Activated CD8-positive, alpha-beta memory T cell treated with anti-CD3 and anti-CD28 coated beads, Interleukin-2, amount 50 U/mL, for 24 hours (primary cell): Measurements from ENCODE around the gene EMP2.
"Not testable (repeated sequence)": the region's sequence is repeated elsewhere in the genome, so short reads cannot be mapped to it uniquely, and the experiment has no call there.

ENCODE experiments used
- DNase-seq: peaks from one replicate; pipeline ENCODE4 v3.0.0-alpha.2; 2020; ENCODE audit errors: extremely low read depth

EMP2 gene

DNA sequence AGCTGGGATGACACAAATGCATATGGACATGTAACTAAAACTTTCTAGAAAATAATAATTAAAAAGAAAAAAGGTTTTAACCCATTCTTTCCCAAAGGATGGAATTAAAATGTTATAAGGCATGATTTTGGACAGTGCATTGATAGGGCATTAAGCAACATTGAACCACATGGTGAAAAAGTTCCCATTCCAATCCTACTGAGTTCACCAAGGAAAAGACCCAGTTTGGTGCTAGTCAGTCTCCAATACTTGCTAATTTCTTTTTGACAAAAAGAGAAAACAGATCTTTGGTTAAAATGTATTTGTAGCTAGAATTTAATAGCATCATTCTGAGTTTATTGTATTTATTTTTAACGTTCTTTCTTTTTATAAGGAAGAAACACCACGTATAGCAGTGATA, 28.1 kb downstream of the EMP2 start:
- DNase-seq = no peak

DNA sequence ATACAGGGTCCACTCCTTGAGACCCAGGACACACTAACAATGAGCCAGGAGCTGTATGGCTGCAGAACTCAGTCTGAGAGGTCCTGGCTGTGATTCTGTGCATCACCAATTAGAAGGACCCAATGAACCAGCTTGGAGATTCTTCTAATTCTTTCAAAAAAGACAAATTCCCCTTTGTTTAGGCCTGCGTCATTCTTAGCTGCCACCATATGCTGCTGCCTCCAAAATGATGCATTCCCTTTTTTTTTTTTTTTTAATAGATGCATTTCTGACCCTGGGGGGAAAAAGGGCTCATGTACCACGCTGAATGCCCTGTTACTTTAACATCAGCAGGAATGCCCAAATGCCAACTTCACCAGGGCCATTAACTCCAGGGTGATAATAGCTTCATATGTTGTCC, 28.5 kb downstream of the EMP2 start:
- no peak for DNase-seq

DNA sequence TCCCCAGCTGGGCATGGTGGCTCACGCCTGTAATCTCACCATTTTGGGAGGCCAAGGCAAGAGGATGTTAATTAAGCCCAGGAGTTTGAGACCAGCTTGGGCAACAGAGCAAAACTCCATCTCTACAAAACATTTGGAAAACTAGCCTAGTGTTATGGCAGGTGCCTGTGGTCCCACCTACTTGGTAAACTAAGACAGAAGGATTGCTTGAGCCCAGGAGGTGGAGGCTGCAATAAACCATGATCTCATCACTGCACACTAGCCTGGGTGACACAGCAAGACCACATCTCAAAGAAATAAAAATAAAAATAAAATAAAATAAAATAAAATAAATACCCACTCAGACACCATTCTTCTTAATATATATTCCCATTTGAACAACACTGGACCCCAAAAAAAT, 32.0 kb downstream of the EMP2 start:
- DNase-seq = no peak

DNA sequence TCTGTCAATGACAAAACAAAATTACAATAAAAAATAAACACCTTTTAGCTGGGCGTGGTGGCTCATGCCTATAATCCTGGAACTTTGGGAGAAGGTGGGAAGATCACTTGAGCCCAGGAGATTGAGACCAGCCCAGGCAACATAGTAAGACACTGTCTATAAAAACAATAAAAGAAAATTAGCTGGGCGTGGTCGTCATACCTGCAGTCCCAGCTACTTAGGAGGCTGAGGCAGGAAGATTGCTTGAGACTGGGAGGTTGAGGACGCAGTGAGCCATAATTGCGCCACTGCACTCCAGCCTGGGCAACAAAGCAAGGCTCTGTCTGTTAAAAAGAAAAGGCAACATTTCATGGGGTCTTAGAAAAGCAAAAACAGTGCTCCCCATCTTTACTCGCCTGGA, 32.7 kb downstream of the EMP2 start:
- no peak for DNase-seq

DNA sequence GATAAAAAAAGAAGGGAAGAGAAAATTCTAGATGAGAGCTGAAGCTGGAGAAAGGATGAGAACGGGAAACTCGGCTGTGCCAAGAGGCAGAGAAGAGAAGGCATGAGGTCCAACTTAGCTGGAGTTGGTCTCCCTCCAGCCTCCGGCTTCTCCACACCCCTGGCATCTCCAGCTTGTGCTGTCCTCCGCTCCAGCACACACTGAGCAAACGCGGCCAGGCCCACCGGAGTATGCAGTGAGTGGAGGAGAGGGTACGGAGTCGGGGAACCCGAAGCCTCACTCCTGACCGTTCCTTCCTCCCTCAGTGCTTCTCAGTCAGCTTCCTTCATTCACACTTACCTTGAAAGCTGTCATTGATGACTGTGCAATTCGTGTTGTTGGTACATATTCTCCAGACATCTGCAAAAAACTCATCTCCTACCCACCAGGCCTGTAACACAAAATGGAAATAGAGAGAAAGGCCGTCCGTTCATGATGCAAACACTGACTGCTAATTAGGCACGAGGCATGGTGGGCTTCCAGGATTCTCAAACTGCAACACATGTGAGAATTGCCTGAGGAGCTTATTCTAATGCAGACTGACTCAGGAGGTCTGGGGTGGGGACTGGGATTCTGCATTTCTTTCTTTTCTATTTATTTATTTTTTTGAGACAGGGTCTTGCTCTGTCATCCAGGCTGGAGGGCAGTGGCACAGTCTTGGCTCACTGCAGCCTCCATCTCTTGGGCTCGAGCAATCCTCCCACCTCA, 37.0 kb downstream of the EMP2 start:
- DNase-seq = no peak

DNA sequence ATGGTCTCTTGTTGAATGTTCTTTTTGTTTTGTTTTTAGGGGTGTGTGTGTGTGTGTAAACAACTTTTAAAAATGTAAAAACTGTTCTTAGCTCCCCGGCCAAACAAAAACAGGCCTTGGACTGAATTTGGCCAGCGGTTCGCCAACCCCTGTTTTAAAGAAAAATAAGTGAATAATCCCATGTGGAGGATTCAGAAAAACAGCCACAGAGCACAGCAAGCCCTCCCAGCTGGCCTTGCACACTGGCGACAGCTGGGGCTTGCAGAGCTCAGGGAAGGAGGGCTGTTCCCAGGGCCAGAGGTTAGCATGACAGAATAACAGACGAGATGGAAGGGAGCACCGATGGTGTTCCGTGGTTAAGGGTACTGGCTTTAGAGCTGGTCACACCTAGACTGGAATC, 39.0 kb downstream of the EMP2 start:
- DNase-seq = no peak

DNA sequence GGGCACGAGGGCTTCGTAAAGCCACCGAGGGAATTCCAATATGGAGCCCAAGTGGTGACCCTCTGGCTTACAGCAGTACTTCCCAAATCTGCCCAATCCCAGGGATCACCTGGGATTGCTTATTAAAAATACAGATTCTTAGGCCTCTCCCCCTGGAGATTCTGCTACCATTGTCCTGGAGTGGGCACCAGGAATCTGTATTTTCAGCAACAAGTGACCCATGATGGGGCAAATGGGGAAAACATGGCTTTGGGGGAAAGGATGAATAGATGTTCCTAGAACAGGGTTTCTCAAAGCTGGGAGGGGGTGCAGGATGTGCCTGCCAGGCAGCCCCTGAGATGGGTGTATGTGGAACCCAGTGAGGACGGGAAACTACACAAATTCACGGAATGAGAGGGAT, 40.6 kb downstream of the EMP2 start:
- no peak for DNase-seq

DNA sequence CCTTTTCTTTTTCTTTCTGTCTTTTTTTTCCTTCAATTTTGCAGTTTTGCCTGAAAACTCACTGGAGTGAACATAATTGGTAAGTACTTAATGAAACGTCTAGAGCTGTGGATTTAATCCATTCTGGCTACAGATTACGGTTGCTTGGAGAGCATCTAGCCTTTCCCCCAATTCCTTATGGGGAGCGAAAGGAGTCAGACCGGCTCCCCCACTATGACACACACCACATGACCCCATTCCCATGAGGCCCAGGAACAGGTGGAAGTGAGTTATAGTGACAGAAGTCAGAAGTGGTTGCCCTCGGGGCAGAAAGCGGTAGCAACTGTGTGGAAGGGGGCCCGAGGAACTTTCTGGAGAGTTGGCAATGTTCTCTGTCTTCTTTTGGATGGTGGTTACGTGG, 41.2 kb downstream of the EMP2 start:
- DNase-seq = no peak

DNA sequence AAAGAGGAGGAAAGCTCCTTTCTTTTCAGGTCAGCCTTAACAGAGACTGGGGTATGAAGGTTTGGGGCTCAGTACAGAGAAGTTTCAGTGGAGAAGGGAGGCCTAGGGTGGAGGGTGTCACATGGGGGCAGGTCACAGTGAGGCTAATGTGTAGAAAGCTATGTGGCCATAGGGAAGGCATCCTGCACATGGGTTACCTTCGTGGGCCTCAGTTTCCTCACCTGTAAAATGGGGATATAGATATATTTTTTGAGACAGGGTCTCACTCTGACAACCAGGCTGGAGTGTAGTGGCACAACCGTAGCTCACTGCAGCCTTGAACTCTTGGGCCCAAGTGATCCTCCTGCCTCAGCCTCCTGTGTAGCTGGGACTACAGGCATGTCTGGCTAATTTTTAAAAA, 41.8 kb downstream of the EMP2 start:
- DNase-seq = no peak

DNA sequence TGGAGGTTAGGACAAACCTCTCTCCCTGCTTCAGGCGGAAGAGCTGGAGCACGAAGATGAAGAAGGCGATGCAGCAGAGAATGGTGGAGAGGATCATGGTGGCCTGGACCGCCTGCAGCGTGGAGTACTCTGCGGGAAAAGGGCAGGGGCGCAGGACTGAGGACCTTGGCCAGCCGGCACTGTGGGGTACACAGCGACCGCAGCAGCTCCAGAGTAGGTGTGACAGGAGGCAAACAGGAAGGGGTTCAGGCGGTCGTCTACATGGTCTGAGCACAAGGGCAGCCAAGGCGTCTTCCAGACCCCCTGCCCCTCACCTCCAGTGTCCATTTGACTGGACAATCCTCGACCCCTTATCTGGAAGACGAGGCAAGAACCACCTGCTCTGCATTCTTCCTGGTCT, 42.5 kb downstream of the EMP2 start:
- DNase-seq = no peak

DNA sequence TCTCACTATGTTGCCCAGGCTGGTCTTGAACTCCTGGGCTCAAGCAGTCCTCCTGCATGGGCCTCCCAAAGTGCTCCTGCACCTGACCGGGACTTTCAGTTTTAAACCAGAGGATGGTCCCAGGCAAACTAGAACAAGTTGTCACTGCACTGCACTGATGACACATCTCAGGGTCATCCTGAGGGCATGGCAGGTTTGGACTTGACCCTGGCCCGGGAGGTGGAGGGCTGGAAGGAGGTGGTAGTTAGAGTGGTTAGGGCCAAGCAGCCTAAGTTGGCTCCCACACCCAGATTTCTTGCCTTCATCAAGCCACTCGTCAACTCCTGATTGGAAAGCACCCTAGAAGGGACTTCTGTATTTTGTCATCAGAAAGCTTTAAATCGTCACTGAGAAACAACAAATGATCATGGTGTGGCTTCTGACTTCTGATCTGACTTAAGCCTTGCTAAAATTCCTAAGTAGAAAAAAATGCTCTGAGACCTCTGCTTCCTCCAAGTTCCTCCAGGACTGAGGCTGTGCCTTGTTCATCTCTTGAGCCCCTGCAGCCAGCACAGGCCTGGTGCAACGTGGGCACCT, 43.5 kb downstream of the EMP2 start:
- DNase-seq = no peak

DNA sequence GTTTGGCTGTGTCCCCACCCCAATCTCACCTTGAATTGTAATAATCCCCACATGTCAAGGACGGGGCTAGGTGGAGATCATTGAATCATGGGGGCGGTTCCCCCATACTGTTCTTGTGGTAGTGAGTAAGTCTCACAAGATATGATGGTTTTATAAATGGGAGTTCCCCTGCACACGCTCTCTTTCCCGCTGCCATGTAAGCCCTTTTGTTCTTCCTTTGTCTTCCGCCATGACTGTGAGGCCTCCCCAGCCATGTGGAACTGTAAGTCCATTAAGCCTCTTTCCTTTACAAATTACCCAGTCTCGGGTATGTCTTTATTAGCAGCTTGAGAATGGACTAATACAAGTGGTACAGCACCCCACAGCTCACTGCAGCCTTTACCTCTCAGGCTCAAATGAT, 44.1 kb downstream of the EMP2 start:
- DNase-seq = not testable (repeated sequence)

DNA sequence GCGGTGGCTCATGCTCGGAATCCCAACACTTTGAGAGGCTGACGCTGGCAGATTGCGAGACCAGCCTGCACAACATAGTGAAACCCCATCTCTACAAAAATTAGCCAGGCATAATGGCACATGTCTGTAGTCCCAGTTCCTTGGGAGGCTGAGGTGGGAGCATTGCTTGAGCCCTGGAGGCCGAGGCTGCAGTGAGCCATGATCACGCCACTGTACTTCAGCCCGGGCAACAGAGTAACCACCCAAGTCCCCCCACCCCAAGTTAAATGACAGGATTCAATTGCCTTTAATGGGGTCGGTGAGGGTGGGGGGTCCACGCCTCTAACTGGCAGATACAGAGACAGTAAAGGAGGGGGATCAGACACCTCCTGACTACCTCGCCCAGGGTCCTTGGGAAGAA, 44.9 kb downstream of the EMP2 start:
- no peak for DNase-seq

DNA sequence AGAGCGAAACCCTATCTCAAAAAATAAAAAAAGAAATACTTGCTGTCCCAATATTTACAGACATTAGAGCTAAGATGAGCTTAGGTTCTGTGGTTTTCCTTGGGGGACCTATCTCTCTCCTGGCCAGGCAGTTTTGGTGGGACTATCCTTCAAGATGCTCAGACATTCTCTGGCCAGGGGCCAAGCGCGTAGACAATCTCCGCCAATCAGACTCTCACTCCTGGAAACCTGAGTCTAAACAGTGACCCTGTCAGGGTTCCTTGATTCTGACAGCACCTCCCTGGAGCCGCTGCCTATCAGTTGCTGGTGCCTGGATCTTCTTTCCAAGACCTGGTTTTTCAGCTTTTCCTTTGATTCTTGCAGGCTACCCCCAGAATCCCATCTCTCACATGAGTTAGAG, 45.6 kb downstream of the EMP2 start:
- DNase-seq = no peak

DNA sequence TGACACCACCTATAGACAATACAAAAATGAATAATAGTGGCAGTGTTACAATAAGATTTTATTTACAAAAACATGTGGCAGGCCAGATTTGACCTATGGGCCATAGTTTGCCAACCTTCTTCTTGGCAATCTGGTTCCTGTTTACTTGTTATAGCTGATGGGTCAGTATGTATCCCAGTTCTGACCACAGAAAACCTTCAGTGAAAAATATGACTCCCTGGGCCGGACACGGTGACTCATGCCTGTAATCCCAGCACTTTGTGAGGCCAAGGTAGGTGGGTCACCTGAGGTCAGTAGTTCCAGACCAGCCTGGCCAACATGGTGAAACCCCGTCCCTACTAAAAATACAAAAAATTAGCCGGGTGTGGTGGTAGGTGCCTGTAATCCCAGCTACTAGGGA, 46.8 kb downstream of the EMP2 start:
- DNase-seq = not testable (repeated sequence)

DNA sequence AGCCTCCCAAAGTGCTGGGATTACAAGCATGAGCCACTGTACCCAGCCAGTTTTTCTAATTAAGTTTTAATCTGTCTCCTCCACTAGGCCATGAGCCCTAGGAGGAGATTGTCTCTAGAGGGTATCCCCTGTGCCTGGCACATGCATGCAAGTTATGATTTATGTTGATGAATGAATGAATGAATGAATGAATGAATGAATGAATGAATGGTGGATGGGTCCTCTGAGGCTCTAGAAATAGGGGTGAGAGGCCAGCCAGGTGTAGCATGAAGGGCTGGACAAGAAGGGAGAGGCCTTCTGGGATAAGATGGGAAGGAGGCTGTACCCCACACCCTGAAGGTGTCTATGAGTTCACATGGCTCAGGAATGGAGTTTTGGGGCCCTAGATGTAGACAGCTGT, 48.8 kb downstream of the EMP2 start:
- DNase-seq = no peak

DNA sequence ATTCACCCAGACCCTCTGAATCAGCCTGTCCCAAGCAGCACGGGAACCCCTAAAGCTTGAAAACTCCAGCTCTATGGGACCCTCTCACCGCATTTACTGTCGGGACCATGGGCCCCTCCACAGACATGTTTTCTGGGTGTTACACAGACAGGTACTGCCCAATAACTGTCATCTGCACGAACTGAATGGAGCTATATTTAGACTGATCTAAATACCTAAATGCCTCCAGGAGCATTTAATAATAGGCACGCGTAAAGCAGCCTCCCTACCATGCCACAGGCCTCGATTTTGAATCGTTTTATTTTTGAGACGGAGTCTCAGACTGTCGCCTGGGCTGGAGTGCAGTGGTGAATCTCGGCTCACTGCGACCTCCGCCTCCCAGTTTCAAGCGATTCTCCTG, 49.7 kb downstream of the EMP2 start:
- no peak for DNase-seq

DNA sequence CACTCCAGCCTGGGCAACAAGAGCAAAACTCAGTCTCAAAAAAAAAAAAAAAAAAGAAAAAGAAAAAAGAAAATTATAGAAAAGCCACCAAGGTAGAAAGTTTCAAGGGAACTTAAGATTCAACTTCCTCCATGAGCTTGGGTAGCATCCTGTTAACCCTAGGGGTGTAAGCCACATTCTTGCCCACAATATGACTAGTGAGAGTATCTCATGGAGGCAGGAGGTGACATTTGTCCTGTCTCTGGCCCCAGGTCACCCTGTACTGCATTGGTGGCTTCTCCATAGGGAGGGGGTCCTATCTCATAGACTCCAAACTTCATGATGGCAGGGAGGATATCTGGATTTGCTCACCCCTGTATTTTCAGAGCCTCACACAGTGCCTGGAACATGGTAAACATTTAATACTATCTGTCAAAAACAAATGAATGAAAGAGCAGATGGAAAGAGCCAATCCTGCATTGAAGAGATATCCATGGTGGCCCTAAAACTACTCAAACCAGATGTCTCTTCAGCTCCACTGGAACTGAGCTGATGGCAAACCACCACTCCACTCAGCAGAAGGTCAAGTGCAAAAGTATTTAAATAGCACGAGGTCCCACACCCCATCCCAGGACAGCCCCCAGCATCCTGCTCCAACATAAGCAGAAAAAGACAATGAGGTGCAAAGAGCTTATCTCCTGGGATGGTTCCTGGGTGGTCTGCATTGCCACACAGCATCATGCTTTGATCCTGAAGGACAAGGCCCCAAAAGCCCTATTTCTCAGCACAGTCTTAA, 50.3 kb downstream of the EMP2 start:
- no peak for DNase-seq

DNA sequence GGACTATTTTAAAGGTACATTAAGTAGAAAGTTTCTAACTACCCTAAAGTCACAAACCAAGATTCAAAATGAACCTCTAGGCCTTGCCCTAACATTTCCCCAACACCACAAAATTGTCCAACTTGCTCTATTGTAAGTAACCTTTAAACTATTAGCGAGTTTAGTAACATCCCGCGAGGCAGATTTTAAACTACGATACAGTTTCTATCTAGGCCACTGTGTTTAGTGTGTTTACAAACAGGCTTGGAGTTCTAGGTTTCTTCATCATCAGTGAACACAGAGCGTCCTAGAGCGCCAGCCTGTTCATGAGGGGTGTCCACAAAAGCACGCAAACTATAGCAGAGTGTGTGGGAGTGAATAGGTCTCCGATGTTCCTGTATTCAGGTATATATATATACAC, 51.8 kb downstream of the EMP2 start:
- no peak for DNase-seq

DNA sequence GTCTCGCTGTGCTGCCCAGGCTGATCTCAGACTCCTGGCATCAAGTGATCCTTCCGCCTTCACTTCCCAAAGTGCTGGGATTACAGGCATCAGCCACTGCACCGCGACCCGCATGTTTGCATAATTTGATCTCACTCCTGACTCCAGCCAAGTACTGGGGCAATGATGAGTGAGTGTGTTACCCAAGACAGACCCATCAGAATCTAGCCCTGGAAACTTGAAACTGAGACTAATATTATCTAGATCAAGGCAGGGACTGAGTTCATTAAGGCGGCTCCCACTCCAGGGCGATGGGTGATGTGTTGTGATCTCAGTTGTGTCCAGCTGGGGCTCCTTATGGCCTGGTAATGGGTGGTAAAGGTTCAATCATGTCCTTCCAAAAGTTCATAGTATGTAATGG, 53.4 kb downstream of the EMP2 start:
- DNase-seq = no peak

DNA sequence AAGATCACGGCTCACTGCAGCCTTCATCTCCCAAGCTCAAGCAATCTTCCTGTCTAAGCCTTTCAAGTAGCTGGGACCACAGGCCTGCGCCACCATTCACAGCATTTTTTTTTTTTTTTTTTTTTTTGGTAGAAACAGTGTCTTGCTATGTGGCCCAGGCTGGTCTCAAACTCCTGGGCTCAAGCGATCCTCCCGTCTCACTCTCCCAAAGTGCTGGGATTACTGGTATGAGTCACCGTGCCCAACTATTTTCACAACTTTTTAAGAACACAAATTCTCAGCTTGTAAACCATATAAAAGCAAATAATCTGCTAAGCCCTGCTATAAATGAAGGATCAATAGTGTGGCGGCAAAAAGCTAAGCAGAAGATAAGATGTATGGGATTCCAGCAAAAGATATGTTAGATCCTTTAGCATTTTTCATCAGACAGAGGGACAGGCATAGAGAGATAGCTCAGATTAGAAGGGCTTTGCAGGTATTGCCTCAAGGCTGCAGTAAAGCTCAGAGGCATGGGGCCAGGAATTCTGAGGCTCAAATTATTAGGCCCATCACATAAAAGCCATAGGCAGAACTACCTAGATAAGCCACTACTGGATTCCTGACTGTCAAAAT, 55.1 kb downstream of the EMP2 start:
- no peak for DNase-seq

DNA sequence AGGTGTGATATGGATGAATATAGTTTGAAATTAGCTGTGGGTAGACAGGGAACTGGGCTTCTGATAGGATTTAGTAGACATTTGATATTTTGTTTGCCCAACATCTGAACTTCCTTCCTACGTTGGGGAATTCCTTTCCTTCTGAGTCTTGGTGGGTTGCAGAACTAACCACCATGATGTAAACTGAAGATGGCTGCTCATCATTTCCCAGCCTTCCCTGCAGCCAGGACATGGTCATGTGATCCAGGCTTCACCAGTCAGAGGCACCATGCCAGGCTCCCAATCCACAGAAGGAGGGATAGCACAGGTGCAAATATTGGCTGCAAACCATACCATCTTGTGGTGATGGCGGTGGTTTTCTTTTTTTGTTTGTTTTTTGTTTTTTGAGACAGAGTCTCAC, 57.4 kb downstream of the EMP2 start:
- no peak for DNase-seq
